ES-I3 (cell line): ENCODE data around the gene CD63.

Experiments used
- H3K36me3 ChIP-seq: 2 replicates; pipeline ENCODE4 v1.6.1; 2013; ENCODE audit warnings: mild to moderate bottlenecking, low read length, control low read depth, moderate library complexity; ENCODE audit not compliant: insufficient read depth
- H3K4me1 ChIP-seq: 2 replicates; pipeline ENCODE4 v1.6.1; 2013; ENCODE audit warnings: mild to moderate bottlenecking, control low read depth, low read length; ENCODE audit not compliant: insufficient read depth
- H3K9ac ChIP-seq: 2 replicates; pipeline ENCODE4 v1.6.1; 2013; ENCODE audit warnings: low read depth, mild to moderate bottlenecking, low read length, moderate library complexity
- H3K9me3 ChIP-seq: 2 replicates; pipeline ENCODE4 v1.6.1; 2013; ENCODE audit warnings: mild to moderate bottlenecking, low read length, moderate library complexity; ENCODE audit not compliant: control insufficient read depth, insufficient read depth

CD63 gene

GRCh38 chr12:55745361-55746173 lies 16.8 kb upstream of the CD63 start:
- Histone ChIP-seq H3K9ac (peak overlapping the region; percentile 50), H3K4me1 (peaks cover 29% of the 10 kb centered on the region)

GRCh38 chr12:55744340-55745030 lies 15.7 kb upstream of the CD63 start:
- Histone ChIP-seq H3K36me3 (no peaks in the 10 kb centered on the region), H3K9ac (peak overlapping the region; percentile 74; the same call in 1 of the 2 replicates), H3K9me3 (no peaks in the 10 kb centered on the region), H3K4me1 (peaks cover 29% of the 10 kb centered on the region)

More at GRCh38 chr12:55745361-55746173, 16.8 kb upstream of the CD63 start:
- Histone ChIP-seq H3K36me3 (no peaks in the 10 kb centered on the region), H3K9me3 (no peaks in the 10 kb centered on the region)

- Histone ChIP-seq H3K9me3 (no peaks in the 10 kb centered on the region), H3K4me1 (peaks cover 29% of the 10 kb centered on the region), H3K36me3 (no peaks in the 10 kb centered on the region), H3K9ac (peak overlapping the region; percentile 74)
These were observed 14.9 kb upstream of the CD63 start for GRCh38 chr12:55743406-55744339.

- Histone ChIP-seq H3K9ac (peak within 1 kb of the TSS; percentile 74), H3K36me3 (no peaks in the 10 kb centered on the region), H3K9me3 (no peaks in the 10 kb centered on the region), H3K4me1 (peaks cover 23% of the 10 kb centered on the region)
These were observed 14.1 kb upstream of the CD63 start, which contains the start of gene GDF11 for GRCh38 chr12:55742719-55743405. Gene GDF11, plus strand, starts transcription at chr12:55743122. Its CDS starts 195 bp downstream, at chr12:55743317.

- peaks cover 16% of the 10 kb centered on the region for H3K4me1 ChIP-seq
- H3K9me3 ChIP-seq: no peaks in the 10 kb centered on the region
- H3K36me3 ChIP-seq: no peaks in the 10 kb centered on the region
- H3K9ac ChIP-seq: peak overlapping the region; percentile 49; the same call in 1 of the 2 replicates
These were observed 13.3 kb upstream of the CD63 start for GRCh38 chr12:55741931-55742680.

- peak overlapping the region; percentile 73; the same call in 1 of the 2 replicates for H3K9ac ChIP-seq
These were observed 10.2 kb upstream of the CD63 start for GRCh38 chr12:55739025-55739378.

GRCh38 chr12:55738123-55739024 lies 9.6 kb upstream of the CD63 start:
- Histone ChIP-seq H3K36me3 (no peaks in the 10 kb centered on the region), H3K4me1 (peaks cover 7% of the 10 kb centered on the region), H3K9me3 (no peaks in the 10 kb centered on the region), H3K9ac (peak overlapping the region; percentile 73)

More at GRCh38 chr12:55739025-55739378, 10.2 kb upstream of the CD63 start:
- no peaks in the 10 kb centered on the region for H3K36me3 ChIP-seq
- H3K4me1 ChIP-seq: peaks cover 7% of the 10 kb centered on the region
- no peaks in the 10 kb centered on the region for H3K9me3 ChIP-seq

- H3K9ac ChIP-seq: peak overlapping the region; percentile 73
- no peaks in the 10 kb centered on the region for H3K36me3 ChIP-seq
- no peaks in the 10 kb centered on the region for H3K9me3 ChIP-seq
- peaks cover 7% of the 10 kb centered on the region for H3K4me1 ChIP-seq
These were observed 8.8 kb upstream of the CD63 start for GRCh38 chr12:55737581-55738122.

GRCh38 chr12:55736780-55737580 lies 8.2 kb upstream of the CD63 start:
- Histone ChIP-seq H3K9me3 (no peaks in the 10 kb centered on the region), H3K9ac (peak overlapping the region; percentile 73; the same call in 1 of the 2 replicates), H3K36me3 (no peaks in the 10 kb centered on the region), H3K4me1 (peaks cover 5% of the 10 kb centered on the region)

GRCh38 chr12:55736076-55736475 lies 7.3 kb upstream of the CD63 start:
- peaks cover 3% of the 10 kb centered on the region; the same call in 1 of the 2 replicates for H3K4me1 ChIP-seq
- no peaks in the 10 kb centered on the region for H3K9me3 ChIP-seq
- H3K36me3 ChIP-seq: no peaks in the 10 kb centered on the region
- H3K9ac ChIP-seq: no peak overlapping the region

- H3K36me3 ChIP-seq: no peaks in the 10 kb centered on the region
- H3K9ac ChIP-seq: no peak overlapping the region
- peaks cover 8% of the 10 kb centered on the region for H3K4me1 ChIP-seq
- no peaks in the 10 kb centered on the region for H3K9me3 ChIP-seq
These were observed 5.8 kb upstream of the CD63 start for GRCh38 chr12:55734595-55734994.
